ENCODE results near the gene NME5. TPM values are rescaled to one million over a fixed set of nuclear protein-coding genes. Genes with fewer than 3 reads are reported as not detected.
"Not testable (repeated sequence)": the region's sequence is repeated elsewhere in the genome, so short reads cannot be mapped to it uniquely, and the experiment has no call there.

Gene NME5
- total RNA-seq, 1 experiment from 2014 or later = 3.1 TPM

DNA sequence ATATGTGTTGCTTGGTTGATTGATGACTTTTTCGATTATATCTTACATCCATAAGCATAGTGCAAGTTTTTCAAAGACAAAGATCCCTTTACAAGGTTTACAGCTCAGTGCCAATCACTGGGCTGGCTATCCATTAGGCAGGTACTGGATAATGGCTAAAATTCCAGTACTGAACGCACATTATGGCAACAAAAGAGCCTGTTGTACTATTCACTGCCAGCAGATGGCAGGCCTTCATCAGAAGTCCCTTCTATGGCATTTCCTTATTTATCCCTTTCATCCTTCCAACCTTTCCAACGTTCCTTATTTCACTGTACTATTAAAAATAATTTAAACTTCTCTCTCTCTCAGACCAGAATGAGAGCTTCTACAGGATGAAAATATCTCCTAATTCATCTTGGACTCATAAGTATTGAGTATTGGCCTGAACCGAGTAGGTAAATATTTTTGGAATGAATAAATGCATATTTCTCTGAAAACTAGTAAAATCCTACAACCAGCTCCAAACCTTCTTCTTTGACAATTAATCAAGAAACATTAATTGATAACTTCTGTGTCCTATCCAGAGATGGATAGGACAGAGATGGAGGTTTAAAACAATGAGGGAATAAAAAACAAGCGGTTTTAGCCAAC lies 62.0 kb downstream of the NME5 start (continued):
- TF ChIP-seq, protein P1, sequence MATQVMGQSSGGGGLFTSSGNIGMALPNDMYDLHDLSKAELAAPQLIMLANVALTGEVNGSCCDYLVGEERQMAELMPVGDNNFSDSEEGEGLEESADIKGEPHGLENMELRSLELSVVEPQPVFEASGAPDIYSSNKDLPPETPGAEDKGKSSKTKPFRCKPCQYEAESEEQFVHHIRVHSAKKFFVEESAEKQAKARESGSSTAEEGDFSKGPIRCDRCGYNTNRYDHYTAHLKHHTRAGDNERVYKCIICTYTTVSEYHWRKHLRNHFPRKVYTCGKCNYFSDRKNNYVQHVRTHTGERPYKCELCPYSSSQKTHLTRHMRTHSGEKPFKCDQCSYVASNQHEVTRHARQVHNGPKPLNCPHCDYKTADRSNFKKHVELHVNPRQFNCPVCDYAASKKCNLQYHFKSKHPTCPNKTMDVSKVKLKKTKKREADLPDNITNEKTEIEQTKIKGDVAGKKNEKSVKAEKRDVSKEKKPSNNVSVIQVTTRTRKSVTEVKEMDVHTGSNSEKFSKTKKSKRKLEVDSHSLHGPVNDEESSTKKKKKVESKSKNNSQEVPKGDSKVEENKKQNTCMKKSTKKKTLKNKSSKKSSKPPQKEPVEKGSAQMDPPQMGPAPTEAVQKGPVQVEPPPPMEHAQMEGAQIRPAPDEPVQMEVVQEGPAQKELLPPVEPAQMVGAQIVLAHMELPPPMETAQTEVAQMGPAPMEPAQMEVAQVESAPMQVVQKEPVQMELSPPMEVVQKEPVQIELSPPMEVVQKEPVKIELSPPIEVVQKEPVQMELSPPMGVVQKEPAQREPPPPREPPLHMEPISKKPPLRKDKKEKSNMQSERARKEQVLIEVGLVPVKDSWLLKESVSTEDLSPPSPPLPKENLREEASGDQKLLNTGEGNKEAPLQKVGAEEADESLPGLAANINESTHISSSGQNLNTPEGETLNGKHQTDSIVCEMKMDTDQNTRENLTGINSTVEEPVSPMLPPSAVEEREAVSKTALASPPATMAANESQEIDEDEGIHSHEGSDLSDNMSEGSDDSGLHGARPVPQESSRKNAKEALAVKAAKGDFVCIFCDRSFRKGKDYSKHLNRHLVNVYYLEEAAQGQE (IDR thresholded peaks at IDR 0.05; ENCODE audit: low read depth) = no peak
- TF ChIP-seq POLR2A (IDR thresholded peaks at IDR 0.05; ENCODE audit: borderline replicate concordance, extremely low read depth, insufficient read depth, insufficient read length) = no peak
- no peak for TF ChIP-seq EZH2phosphoT487 (IDR thresholded peaks at IDR 0.05; ENCODE audit: borderline replicate concordance)

DNA sequence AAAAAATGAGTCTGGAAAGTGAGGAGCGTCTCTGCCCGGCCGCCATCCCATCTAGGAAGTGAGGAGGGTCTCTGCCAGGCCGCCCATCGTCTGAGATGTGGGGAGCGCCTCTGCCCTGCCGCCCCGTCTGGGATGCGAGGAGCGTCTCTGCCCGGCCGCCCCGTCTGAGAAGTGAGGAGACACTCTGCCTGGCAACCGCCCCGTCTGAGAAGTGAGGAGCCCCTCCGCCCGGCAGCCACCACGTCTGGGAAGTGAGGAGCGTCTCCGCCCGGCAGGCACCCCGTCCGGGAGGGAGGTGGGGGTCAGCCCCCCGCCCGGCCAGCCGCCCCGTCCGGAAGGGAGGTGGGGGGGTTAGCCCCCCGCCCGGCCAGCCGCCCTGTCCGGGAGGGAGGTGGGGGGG lies 69.2 kb downstream of the NME5 start:
- H3K9ac ChIP-seq (ENCODE audit: low read length); H3K4me1 ChIP-seq (ENCODE audit: control insufficient read depth in 1 of 2, insufficient read depth in 2 of 2, low read length in 2 of 2); H2AFZ ChIP-seq (ENCODE audit: low read depth, low read length, poor library complexity, severe bottlenecking); DNase-seq (ENCODE audit: low read depth, low spot score); H3K36me3 ChIP-seq (ENCODE audit: control insufficient read depth in 1 of 2, insufficient read depth in 2 of 2, low read length in 2 of 2); H3K27me3 ChIP-seq (ENCODE audit: insufficient read depth, low read length); POLR2A ChIA-PET; H3K79me2 ChIP-seq (ENCODE audit: insufficient read depth, low read length); H3K9me2 ChIP-seq (ENCODE audit: insufficient read depth); H4K20me1 ChIP-seq (ENCODE audit: insufficient read depth); intact Hi-C loops (cut with micrococcal nuclease); H3K9me3 ChIP-seq (ENCODE audit: control insufficient read depth in 1 of 2, insufficient read depth in 1 of 2, low read depth in 1 of 2, low read length in 2 of 2); BruUV-seq (replicated peaks); H3K27ac ChIP-seq (ENCODE audit: low read depth, low read length); ATAC-seq; H3K4me2 ChIP-seq (ENCODE audit: low read length); H3K4me3 ChIP-seq (replicated peaks in 1 of 2; ENCODE audit: low read depth in 1 of 2, low read length in 2 of 2): not testable (repeated sequence)
- ChIA-PET CTCF (interaction anchor here (1.0 to 3.0 kb wide), 5 partner anchors 7 to 440 kb away, joined by 3 to 24 read pairs (median 9); no protein-coding TSS in a partner anchor), RAD21 (ENCODE audit: low non-redundant PET in 1 of 2, low total read pairs in 2 of 2, uncharacterized antibody in 2 of 2, unreplicated experiment in 2 of 2) (interaction anchor here in 1 of 2 experiments (1.3 kb wide), 1 partner anchor 441 kb away, joined by 3 read pairs; no protein-coding TSS in a partner anchor)

Data from HCT116 (cell line).